ENCODE data around the gene SLC5A4. TPM values are rescaled to one million over a fixed set of nuclear protein-coding genes. Genes with fewer than 3 reads are reported as not detected.

SLC5A4 gene
- total and polyA plus RNA-seq, 2 donors from 2014 or later: 2.0 TPM; not detected in 1

DNA sequence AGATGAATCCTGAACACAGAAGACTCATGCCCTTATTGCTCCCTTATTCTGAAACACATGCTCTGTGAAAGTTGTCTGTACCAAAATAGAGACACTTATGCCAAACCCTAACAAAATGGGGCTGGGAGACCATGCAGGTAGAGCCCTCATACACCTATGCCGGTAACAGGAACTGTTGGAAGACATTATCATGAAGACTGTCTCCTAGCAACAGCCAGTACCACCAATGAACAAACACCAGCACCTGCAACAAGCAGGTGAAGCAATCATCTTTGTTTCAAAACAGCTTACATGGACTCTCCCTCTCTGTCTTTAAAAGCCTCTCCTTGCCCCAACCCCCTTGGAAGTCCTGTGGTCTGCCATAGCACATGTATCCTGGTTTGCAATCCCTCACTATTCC, 17.2 kb downstream of the SLC5A4 start:
- Histone ChIP-seq H3K9ac (ENCODE audit: low read length in 3 of 3) (no peak overlapping the region), H3K27me3 (ENCODE audit: control insufficient read depth, insufficient read depth, low read length) (no peaks in the 10 kb centered on the region), H3K27ac (ENCODE audit: low read depth in 2 of 2, low read length in 2 of 2) (no peak overlapping the region), H3K9me3 (ENCODE audit: control insufficient read depth in 2 of 3, insufficient read depth in 1 of 3, low read length in 3 of 3) (no peaks in the 10 kb centered on the region), H3K4me3 (ENCODE audit: low read length in 3 of 3) (no peak overlapping the region), H3K4me1 (ENCODE audit: control insufficient read depth in 2 of 3, insufficient read depth in 2 of 3, low read depth in 1 of 3, low read length in 3 of 3) (no peaks in the 10 kb centered on the region), H3K36me3 (ENCODE audit: control insufficient read depth in 2 of 3, insufficient read depth in 3 of 3, low read length in 3 of 3) (no peaks in the 10 kb centered on the region)
- FAIRE-seq (no peak), DNase-seq (no peak)
- intact Hi-C loops (cut with DNase I): no loop called here
- TF ChIP-seq, protein P1, sequence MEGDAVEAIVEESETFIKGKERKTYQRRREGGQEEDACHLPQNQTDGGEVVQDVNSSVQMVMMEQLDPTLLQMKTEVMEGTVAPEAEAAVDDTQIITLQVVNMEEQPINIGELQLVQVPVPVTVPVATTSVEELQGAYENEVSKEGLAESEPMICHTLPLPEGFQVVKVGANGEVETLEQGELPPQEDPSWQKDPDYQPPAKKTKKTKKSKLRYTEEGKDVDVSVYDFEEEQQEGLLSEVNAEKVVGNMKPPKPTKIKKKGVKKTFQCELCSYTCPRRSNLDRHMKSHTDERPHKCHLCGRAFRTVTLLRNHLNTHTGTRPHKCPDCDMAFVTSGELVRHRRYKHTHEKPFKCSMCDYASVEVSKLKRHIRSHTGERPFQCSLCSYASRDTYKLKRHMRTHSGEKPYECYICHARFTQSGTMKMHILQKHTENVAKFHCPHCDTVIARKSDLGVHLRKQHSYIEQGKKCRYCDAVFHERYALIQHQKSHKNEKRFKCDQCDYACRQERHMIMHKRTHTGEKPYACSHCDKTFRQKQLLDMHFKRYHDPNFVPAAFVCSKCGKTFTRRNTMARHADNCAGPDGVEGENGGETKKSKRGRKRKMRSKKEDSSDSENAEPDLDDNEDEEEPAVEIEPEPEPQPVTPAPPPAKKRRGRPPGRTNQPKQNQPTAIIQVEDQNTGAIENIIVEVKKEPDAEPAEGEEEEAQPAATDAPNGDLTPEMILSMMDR (IDR thresholded peaks at IDR 0.05; ENCODE audit: borderline replicate concordance, extremely low read depth, insufficient read depth): no peak

DNA sequence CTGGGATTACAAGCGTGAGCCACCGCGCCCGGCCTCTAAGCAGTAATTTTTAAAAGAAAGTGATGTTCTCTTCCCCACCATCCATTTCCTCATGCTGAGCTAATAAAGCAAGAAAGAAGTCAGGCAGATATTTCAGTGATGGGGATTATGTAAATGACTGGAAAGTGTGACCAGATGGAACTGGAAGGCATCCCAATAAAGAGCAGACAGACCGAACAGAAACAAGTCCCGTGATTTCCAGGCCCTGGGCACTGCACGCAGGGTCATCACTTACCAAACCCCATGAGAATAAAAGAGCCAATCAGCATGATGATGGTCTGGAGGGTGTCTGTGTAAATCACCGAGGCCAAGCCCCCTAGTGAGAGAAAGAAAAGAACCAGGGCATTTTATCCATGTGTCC, 18.2 kb downstream of the SLC5A4 start:
- no peak overlapping the region for H3K27ac ChIP-seq (ENCODE audit: low read depth in 2 of 2, low read length in 2 of 2)
- H3K9me3 ChIP-seq (ENCODE audit: control insufficient read depth in 2 of 3, insufficient read depth in 1 of 3, low read length in 3 of 3): no peaks in the 10 kb centered on the region
- TF ChIP-seq, protein P1 (IDR thresholded peaks at IDR 0.05; ENCODE audit: borderline replicate concordance, extremely low read depth, insufficient read depth): no peak
- FAIRE-seq: no peak
- no peaks in the 10 kb centered on the region for H3K36me3 ChIP-seq (ENCODE audit: control insufficient read depth in 2 of 3, insufficient read depth in 3 of 3, low read length in 3 of 3)
- no peak overlapping the region for H3K9ac ChIP-seq (ENCODE audit: low read length in 3 of 3)
- H3K4me3 ChIP-seq (ENCODE audit: low read length in 3 of 3): no peak overlapping the region
- no peaks in the 10 kb centered on the region for H3K27me3 ChIP-seq (ENCODE audit: control insufficient read depth, insufficient read depth, low read length)
- no peak for DNase-seq
- intact Hi-C loops (cut with DNase I): no loop called here
- H3K4me1 ChIP-seq (ENCODE audit: control insufficient read depth in 2 of 3, insufficient read depth in 2 of 3, low read depth in 1 of 3, low read length in 3 of 3): no peaks in the 10 kb centered on the region

DNA sequence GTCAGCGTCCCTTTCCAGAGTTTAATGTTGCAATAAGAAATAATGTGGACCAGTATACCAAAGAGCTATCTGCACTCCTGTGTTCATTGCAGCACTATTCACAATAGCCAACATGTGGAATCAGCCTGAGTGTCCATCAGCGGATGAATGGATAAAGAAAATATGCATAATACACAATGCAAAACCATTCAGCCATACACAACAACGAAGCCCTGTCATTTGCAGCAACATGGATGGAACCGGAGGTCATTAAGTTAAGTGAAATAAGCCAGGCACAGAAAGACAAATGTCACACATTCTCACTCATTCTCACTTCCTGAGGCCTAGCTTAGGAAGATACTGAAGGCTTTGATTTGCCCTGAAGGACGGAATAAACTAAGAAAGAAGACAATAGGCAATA, 22.1 kb downstream of the SLC5A4 start:
- no peaks in the 10 kb centered on the region for H3K9me3 ChIP-seq (ENCODE audit: control insufficient read depth in 2 of 3, insufficient read depth in 1 of 3, low read length in 3 of 3)
- no peak overlapping the region for H3K4me3 ChIP-seq (ENCODE audit: low read length in 3 of 3)
- no peak for DNase-seq
- H3K27me3 ChIP-seq (ENCODE audit: control insufficient read depth, insufficient read depth, low read length): no peaks in the 10 kb centered on the region
- no peak overlapping the region for H3K27ac ChIP-seq (ENCODE audit: low read depth in 2 of 2, low read length in 2 of 2)
- intact Hi-C loops (cut with DNase I): no loop called here
- FAIRE-seq: no peak
- no peaks in the 10 kb centered on the region for H3K36me3 ChIP-seq (ENCODE audit: control insufficient read depth in 2 of 3, insufficient read depth in 3 of 3, low read length in 3 of 3)
- H3K9ac ChIP-seq (ENCODE audit: low read length in 3 of 3): no peak overlapping the region
- TF ChIP-seq, protein P1 (IDR thresholded peaks at IDR 0.05; ENCODE audit: borderline replicate concordance, extremely low read depth, insufficient read depth): no peak
- no peaks in the 10 kb centered on the region for H3K4me1 ChIP-seq (ENCODE audit: control insufficient read depth in 2 of 3, insufficient read depth in 2 of 3, low read depth in 1 of 3, low read length in 3 of 3)

DNA sequence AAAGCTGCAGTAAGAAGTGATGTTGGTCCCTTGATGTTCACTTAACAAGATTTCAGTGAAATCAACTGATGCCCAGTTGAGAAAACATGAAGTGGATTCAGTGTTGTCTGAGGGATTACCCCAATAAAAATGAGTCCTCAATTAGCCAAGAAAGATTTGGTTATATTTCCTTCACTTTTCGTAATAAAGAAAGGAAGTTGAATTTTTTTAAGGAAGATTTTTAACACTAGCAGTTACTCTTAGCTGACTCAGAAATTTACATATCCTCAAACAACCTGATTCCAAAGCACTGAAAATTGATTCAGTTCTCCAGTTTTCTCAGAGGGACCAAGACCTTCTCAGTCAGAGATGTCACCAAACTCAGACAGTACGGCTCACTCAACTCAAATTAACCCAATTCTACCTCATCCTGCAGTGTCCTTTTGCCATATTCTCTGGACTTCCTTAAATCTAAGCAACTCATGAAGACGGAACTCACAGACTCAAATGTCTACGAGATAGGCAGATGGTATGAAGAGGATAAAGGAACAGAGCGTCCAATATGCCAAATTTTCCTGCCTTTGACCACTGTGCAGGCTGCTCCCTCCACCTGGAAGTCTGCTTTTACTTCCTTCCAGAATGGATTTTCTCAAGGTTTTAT, 22.8 kb downstream of the SLC5A4 start:
- TF ChIP-seq, protein P1 (IDR thresholded peaks at IDR 0.05; ENCODE audit: borderline replicate concordance, extremely low read depth, insufficient read depth): no peak
- H3K9ac ChIP-seq (ENCODE audit: low read length in 3 of 3): no peak overlapping the region
- no peaks in the 10 kb centered on the region for H3K9me3 ChIP-seq (ENCODE audit: control insufficient read depth in 2 of 3, insufficient read depth in 1 of 3, low read length in 3 of 3)
- H3K4me3 ChIP-seq (ENCODE audit: low read length in 3 of 3): no peak overlapping the region
- H3K27ac ChIP-seq (ENCODE audit: low read depth in 2 of 2, low read length in 2 of 2): no peak overlapping the region
- H3K27me3 ChIP-seq (ENCODE audit: control insufficient read depth, insufficient read depth, low read length): no peaks in the 10 kb centered on the region
- H3K4me1 ChIP-seq (ENCODE audit: control insufficient read depth in 2 of 3, insufficient read depth in 2 of 3, low read depth in 1 of 3, low read length in 3 of 3): no peaks in the 10 kb centered on the region
- no peak for FAIRE-seq
- DNase-seq: no peak
- intact Hi-C loops (cut with DNase I): no loop called here
- H3K36me3 ChIP-seq (ENCODE audit: control insufficient read depth in 2 of 3, insufficient read depth in 3 of 3, low read length in 3 of 3): no peaks in the 10 kb centered on the region
